ENCODE results near the gene G2E3.
"Not testable (repeated sequence)": the region's sequence is repeated elsewhere in the genome, so short reads cannot be mapped to it uniquely, and the experiment has no call there.

The G2E3 gene

GRCh38 chr14:30558675-30559555 lies at the start of gene G2E3:
Gene G2E3 (plus strand): TSS chr14:30559158. CDS start chr14:30581080, 21,922 bp downstream.
- no peaks in the 10 kb centered on the region for H3K27me3 Mint-ChIP-seq
- H3K27ac Mint-ChIP-seq = peak within 1 kb of the TSS; percentile 99
- H3K4me1 Mint-ChIP-seq (ENCODE audit: low read depth) = peaks cover 26% of the 10 kb centered on the region
- H3K4me3 Mint-ChIP-seq = peak within 1 kb of the TSS; percentile 100
- H3K9me3 Mint-ChIP-seq (ENCODE audit: low read depth) = no peaks in the 10 kb centered on the region
- no peaks in the 10 kb centered on the region for H3K36me3 Mint-ChIP-seq

- Mint-ChIP-seq H3K36me3 (no peaks in the 10 kb centered on the region), H3K27me3 (no peaks in the 10 kb centered on the region), H3K4me3 (no peak overlapping the region), H3K27ac (no peak overlapping the region), H3K9me3 (ENCODE audit: low read depth) (no peaks in the 10 kb centered on the region), H3K4me1 (ENCODE audit: low read depth) (peaks cover 14% of the 10 kb centered on the region)
Observed at GRCh38 chr14:30517737-30518136, 41.2 kb upstream of the G2E3 start.

GRCh38 chr14:30518867-30519560 lies 39.9 kb upstream of the G2E3 start:
- Mint-ChIP-seq H3K36me3 (no peaks in the 10 kb centered on the region), H3K4me3 (no peak overlapping the region), H3K9me3 (ENCODE audit: low read depth) (no peaks in the 10 kb centered on the region), H3K4me1 (ENCODE audit: low read depth) (peaks cover 15% of the 10 kb centered on the region), H3K27ac (no peak overlapping the region), H3K27me3 (no peaks in the 10 kb centered on the region)

- no peaks in the 10 kb centered on the region for H3K9me3 Mint-ChIP-seq (ENCODE audit: low read depth)
- H3K4me3 Mint-ChIP-seq = no peak overlapping the region
- H3K4me1 Mint-ChIP-seq (ENCODE audit: low read depth) = peaks cover 15% of the 10 kb centered on the region
- H3K36me3 Mint-ChIP-seq = no peaks in the 10 kb centered on the region
- no peaks in the 10 kb centered on the region for H3K27me3 Mint-ChIP-seq
- H3K27ac Mint-ChIP-seq = no peak overlapping the region
Observed at GRCh38 chr14:30519961-30520360, 39.0 kb upstream of the G2E3 start.

- H3K27ac Mint-ChIP-seq = no peak overlapping the region
Observed at GRCh38 chr14:30520536-30520935, 38.4 kb upstream of the G2E3 start.

GRCh38 chr14:30521899-30522736 lies 36.8 kb upstream of the G2E3 start:
- peaks cover 15% of the 10 kb centered on the region for H3K4me1 Mint-ChIP-seq (ENCODE audit: low read depth)
- no peaks in the 10 kb centered on the region for H3K27me3 Mint-ChIP-seq
- H3K9me3 Mint-ChIP-seq (ENCODE audit: low read depth) = no peaks in the 10 kb centered on the region
- H3K27ac Mint-ChIP-seq = no peak overlapping the region
- H3K4me3 Mint-ChIP-seq = peak overlapping the region; percentile 14
- H3K36me3 Mint-ChIP-seq = no peaks in the 10 kb centered on the region

More at GRCh38 chr14:30520536-30520935, 38.4 kb upstream of the G2E3 start:
- H3K4me3 Mint-ChIP-seq = no peak overlapping the region
- H3K36me3 Mint-ChIP-seq = no peaks in the 10 kb centered on the region
- peaks cover 15% of the 10 kb centered on the region for H3K4me1 Mint-ChIP-seq (ENCODE audit: low read depth)
- H3K27me3 Mint-ChIP-seq = no peaks in the 10 kb centered on the region
- H3K9me3 Mint-ChIP-seq (ENCODE audit: low read depth) = no peaks in the 10 kb centered on the region

- no peaks in the 10 kb centered on the region for H3K36me3 Mint-ChIP-seq
- peaks cover 15% of the 10 kb centered on the region for H3K4me1 Mint-ChIP-seq (ENCODE audit: low read depth)
- no peaks in the 10 kb centered on the region for H3K27me3 Mint-ChIP-seq
- no peak overlapping the region for H3K4me3 Mint-ChIP-seq
- no peak overlapping the region for H3K27ac Mint-ChIP-seq
- no peaks in the 10 kb centered on the region for H3K9me3 Mint-ChIP-seq (ENCODE audit: low read depth)
Observed at GRCh38 chr14:30525833-30526232, 33.1 kb upstream of the G2E3 start.

GRCh38 chr14:30527196-30527595 lies 31.8 kb upstream of the G2E3 start:
- H3K27ac Mint-ChIP-seq = no peak overlapping the region
- no peaks in the 10 kb centered on the region for H3K27me3 Mint-ChIP-seq
- H3K4me1 Mint-ChIP-seq (ENCODE audit: low read depth) = peaks cover 5% of the 10 kb centered on the region
- no peak overlapping the region for H3K4me3 Mint-ChIP-seq
- no peaks in the 10 kb centered on the region for H3K36me3 Mint-ChIP-seq
- H3K9me3 Mint-ChIP-seq (ENCODE audit: low read depth) = no peaks in the 10 kb centered on the region

GRCh38 chr14:30528119-30528518 lies 30.8 kb upstream of the G2E3 start:
- Mint-ChIP-seq H3K27me3 (no peaks in the 10 kb centered on the region), H3K9me3 (ENCODE audit: low read depth) (no peaks in the 10 kb centered on the region), H3K4me1 (ENCODE audit: low read depth) (no peaks in the 10 kb centered on the region), H3K4me3 (no peak overlapping the region), H3K27ac (no peak overlapping the region), H3K36me3 (no peaks in the 10 kb centered on the region)

- Mint-ChIP-seq H3K36me3 (no peaks in the 10 kb centered on the region), H3K27me3 (no peaks in the 10 kb centered on the region), H3K27ac (no peak overlapping the region), H3K4me3 (no peak overlapping the region), H3K9me3 (ENCODE audit: low read depth) (no peaks in the 10 kb centered on the region), H3K4me1 (ENCODE audit: low read depth) (no peaks in the 10 kb centered on the region)
Observed at GRCh38 chr14:30528778-30529642, 29.9 kb upstream of the G2E3 start.

GRCh38 chr14:30532264-30532663 lies 26.7 kb upstream of the G2E3 start:
- Mint-ChIP-seq H3K27ac (no peak overlapping the region), H3K4me3 (no peak overlapping the region), H3K36me3 (no peaks in the 10 kb centered on the region), H3K27me3 (peaks cover 11% of the 10 kb centered on the region), H3K9me3 (ENCODE audit: low read depth) (no peaks in the 10 kb centered on the region), H3K4me1 (ENCODE audit: low read depth) (no peaks in the 10 kb centered on the region)

GRCh38 chr14:30533126-30533525 lies 25.8 kb upstream of the G2E3 start:
- no peaks in the 10 kb centered on the region for H3K36me3 Mint-ChIP-seq
- no peak overlapping the region for H3K27ac Mint-ChIP-seq
- H3K27me3 Mint-ChIP-seq = peaks cover 11% of the 10 kb centered on the region
- H3K9me3 Mint-ChIP-seq (ENCODE audit: low read depth) = no peaks in the 10 kb centered on the region
- no peaks in the 10 kb centered on the region for H3K4me1 Mint-ChIP-seq (ENCODE audit: low read depth)
- H3K4me3 Mint-ChIP-seq = no peak overlapping the region

GRCh38 chr14:30541318-30541717 lies 17.6 kb upstream of the G2E3 start:
- no peak overlapping the region for H3K27ac Mint-ChIP-seq
- H3K4me1 Mint-ChIP-seq (ENCODE audit: low read depth) = no peaks in the 10 kb centered on the region
- no peaks in the 10 kb centered on the region for H3K9me3 Mint-ChIP-seq (ENCODE audit: low read depth)
- no peak overlapping the region for H3K4me3 Mint-ChIP-seq
- H3K36me3 Mint-ChIP-seq = peaks cover 2% of the 10 kb centered on the region
- peaks cover 16% of the 10 kb centered on the region for H3K27me3 Mint-ChIP-seq

- H3K9me3 Mint-ChIP-seq (ENCODE audit: low read depth); H3K4me1 Mint-ChIP-seq (ENCODE audit: low read depth); H3K4me3 Mint-ChIP-seq; H3K27ac Mint-ChIP-seq; H3K36me3 Mint-ChIP-seq: not testable (repeated sequence)
- H3K27me3 Mint-ChIP-seq = peaks cover 10% of the 10 kb centered on the region
Observed at GRCh38 chr14:30546735-30547134, 12.2 kb upstream of the G2E3 start.

Measured in activated naive CD8-positive, alpha-beta T cell (primary cell).